CMK (cell line): ENCODE results near the gene MICALL2.

Experiments used
- DNase-seq: peaks from one replicate; pipeline ENCODE4 v3.0.0-alpha.2; 2010; ENCODE audit warnings: low read depth

Gene MICALL2

GRCh38 chr7:1468203-1468602 is 8.9 kb upstream of the MICALL2 start:
- DNase-seq: no peak

DNA sequence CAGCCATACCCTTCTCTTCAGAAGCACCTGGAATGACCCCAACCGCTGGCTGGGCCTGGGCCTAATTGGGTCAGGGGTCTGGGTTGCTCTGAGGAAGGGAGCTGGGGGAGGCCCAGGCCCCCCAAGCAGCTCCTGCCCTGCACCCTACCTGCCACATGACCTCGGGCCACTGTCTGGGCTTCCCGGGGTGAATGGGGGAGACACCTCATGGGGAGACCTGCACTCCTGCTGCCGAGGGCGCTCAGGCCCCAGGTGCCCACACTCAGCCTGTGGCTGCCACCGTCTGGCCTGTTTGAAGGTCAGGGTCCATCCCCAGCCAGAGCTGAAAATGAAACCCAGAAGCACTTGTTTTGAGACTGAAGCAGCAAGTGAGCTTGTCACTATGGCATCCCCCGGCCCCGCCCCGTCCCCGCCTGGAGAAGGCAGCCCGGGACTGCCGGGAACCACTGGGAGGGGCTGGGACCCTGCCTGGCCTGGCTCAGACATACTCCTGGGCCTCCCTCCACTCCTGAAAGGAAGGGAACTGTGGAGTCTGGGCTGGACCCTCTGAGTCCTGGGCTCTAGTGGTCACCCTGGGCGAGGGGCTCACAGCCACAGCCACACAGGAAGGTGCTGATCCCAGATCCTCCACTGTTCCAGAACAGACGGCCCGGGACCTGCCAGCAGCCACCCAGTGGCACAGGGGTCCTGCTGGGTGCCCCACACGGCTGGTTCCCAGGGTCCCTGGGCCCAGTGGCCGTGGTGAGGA is 7.4 kb upstream of the MICALL2 start:
- no peak for DNase-seq

GRCh38 chr7:1464694-1465093 is 5.4 kb upstream of the MICALL2 start:
- no peak for DNase-seq

- no peak for DNase-seq
These were observed 4.5 kb upstream of the MICALL2 start for GRCh38 chr7:1463676-1464223.

- DNase-seq: no peak
These were observed 2.5 kb upstream of the MICALL2 start for GRCh38 chr7:1461646-1462375.

DNA sequence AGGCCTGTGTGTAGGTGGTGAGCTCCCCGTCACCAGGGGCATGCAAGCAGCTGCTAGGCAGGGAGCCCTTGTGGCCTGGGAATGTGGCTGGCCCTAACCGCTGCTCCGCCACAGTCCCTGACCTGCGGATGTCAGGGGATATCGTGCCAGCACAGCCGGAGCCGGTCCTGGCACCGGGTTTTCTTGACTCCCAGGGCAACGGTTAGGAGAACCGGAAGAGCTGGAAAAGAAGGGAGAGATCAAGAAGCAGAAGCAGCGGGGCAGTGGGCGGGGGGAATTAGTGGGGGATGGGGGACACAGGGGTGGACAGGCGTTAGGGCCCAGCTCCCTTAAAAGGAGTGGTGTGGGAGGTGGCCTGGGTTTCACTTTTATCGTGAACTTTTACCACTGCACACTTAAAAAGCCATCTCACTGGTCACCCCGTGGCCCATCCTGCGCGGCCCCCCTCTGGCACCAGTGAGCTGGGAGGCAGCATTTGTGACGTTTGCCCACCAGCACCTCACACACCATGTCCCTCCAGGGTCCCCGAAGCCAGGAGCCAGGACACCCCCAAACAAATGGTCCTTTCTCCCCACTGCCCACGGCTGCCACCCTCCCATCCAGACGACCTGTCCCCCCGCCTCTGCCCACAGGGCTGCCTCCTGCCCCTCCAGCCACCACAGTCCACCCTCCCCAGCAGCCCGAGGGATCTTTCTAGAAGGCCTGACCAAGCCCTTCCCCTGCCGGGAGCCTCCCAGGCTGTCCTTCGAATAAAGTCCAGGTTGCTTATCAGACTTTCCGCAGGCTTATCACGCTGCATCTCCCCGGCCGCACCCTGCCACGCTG is 1.8 kb upstream of the MICALL2 start:
- peak; percentile 97 for DNase-seq

DNA sequence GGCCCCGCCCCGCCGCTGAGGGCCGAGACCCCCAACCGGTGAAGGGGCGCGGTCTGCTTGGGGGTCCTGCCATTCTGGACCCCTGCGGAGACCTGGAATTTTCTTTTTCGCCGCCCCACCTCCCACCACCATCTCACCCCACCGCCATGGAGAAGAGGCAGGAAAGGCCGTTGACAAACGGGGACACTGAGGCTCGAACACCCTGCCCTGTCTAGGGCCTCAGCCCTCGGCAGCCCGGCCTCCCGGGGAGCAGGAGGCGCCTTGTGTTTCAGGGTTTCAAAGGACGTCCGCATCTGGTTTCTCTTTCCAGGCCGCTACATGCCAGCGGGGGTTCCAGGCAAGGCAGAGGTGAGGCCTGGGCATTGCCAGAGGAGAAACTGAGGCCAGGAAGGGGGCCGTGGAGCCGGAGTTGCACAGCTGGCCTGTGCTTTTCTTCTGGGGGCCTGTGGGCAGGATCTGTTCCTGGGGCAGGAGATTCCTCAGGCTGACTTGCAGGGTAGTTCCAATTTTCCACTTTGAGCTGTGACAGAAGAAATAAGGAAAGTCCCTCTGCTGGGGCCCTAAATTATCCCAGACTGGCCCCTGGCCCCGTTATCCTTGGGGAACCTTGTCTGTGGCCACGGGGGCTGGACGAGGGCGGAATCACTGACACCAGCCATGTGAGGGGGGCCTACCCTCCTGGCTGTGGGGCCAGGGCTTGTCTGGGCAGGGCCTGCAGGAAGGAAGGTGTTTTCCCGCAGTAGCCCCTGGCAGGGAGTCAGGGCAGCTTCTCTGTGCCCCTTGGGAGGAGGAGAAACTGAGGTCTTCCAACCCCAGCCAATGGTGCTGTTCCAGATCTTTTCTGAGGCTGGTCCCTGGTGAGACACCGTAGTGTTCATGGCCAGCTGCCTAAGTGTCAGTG is 900 bp upstream of the MICALL2 start:
- DNase-seq: no peak

- peak; percentile 92 for DNase-seq
These were observed 232 bp upstream of the MICALL2 start for GRCh38 chr7:1459512-1459892.

DNA sequence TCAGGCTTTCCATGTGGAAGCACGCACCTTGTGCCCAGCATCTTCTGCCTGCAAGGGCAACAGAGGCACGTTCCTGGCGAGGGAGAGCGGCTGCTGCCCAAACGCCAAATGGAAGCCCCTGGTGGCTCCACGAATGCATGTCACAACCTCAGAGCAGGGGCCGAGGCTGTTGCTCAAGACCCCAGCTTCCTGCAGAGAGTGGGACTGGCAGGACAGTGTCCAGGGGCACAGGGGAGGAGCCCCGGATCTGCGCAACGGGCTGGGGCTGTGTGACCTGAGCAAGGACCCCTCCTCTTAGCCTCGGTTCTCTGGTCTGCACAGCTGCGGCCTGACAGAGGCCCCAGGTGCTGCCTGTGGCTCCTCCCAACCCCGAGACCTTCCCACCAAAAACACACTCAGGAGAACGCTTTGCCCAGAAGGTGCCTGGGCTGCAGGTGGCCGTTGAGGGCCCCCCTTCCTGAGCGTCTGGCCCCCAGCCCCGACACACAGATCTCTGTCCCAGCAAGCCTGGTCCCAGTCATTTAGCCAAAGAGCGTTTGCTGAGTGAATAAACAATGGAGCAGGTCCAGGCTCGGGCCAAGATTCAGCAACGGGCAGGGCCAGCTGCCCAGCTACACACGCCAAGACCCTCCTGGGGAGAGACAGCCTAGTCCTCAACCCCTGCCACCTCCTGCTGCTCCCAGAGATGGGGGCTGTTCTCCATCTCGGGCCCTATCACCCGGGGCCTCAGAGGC is 1.2 kb downstream of the MICALL2 start:
- no peak for DNase-seq

DNA sequence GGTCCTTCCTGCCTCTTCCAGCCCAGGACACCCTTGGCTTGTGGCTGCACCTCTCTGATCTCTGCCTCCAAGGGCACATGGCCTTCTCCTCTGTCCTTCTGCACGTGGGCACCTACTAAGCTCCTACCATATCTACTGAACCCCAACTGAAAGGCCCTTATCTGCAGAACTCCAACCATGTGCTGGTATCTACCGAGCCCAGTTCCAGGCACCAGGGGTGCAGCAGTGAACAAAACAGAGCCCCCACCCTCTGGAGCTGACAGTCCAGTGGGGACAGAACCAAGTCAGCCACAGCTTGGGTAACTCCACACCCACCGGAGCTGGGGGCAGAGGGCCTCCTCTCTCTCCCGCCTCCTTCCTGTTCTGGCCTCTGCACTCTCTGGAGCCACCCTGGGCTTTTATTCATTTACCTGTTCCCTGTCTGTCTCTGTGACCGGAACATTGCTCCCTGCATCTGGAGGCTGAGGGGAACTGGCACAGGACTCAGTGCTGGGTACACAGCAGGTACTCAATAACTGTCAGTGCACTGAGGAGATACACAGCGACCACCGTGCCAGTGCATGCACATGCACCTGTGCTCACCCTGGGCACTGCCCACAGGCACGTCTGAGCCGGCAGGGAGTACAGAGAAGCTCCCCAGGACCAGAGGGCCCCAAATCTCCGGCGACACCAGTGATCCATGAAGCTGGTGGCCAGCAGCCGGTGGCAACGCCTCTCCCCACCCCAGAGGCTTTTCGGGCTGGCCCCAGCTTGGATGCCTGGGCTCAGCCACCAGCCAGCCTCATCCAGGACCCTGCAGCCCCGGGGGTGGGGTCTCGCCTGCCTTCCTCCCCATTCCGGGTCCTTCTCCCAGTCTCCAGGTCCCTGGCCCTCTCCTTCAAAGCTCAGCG is 2.0 kb downstream of the MICALL2 start:
- no peak for DNase-seq

DNA sequence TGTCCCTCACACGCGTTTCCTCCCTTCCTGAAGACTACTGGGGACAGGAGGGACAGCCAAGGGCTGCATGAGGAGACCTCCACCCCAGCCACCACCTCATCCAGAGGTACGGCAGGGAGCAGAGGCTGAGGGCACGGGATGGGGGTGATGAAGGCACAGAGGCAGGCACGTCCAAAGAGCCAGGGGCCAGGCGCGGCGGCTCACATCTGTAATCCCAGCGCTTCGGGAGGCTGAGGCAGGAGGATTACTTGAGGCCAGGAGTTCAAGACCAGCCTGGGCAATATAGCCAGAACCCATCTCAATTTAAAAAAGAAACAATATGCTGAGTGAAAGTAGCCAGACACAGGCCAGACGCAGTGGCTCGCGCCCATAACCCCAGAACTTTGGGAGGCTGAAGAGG is 3.3 kb downstream of the MICALL2 start:
- DNase-seq: no peak

GRCh38 chr7:1455241-1455939 is 3.9 kb downstream of the MICALL2 start:
- DNase-seq: no peak

DNA sequence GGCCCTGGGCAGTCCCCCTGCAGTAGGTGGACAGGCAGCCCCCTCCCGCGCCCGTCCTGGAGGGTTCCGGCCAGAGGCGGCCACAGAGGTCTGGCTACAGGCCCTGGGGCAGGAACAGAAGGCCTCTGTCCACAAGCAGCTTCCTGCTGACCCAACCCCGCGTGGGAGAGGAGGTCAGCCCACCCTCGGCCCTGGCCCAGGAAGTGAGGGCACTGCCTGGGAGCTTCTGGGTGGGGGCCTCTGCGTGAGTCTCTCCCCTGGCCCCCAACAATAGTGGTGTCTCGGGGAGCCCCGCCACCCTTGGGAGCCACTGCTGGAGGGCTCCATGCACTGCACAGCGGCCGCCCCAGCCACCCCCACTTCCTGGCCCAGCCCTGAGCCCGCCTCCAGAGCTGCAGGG is 4.7 kb downstream of the MICALL2 start:
- no peak for DNase-seq

DNA sequence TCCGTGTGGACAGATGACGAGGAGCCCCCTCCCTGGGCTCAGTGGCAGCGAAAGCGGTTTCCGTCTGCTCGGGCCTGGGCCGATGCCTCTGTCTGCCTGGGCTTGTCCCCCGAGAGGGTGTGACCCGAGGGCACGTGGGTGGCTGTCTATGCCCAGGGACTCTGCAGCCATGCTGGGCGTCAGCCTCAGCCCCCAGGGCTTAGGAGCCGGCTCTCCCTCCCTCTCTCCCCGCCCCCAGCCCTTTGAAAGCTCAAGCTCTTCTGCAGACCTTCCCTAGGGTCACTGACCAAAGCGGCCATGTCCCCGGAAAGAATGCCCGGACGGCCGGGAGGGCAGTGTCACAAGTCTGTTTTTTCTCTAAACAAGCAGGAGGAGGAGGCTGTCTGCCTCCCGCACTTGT is 7.1 kb downstream of the MICALL2 start:
- no peak for DNase-seq

- no peak for DNase-seq
These were observed 8.3 kb downstream of the MICALL2 start for GRCh38 chr7:1450987-1451386.

DNA sequence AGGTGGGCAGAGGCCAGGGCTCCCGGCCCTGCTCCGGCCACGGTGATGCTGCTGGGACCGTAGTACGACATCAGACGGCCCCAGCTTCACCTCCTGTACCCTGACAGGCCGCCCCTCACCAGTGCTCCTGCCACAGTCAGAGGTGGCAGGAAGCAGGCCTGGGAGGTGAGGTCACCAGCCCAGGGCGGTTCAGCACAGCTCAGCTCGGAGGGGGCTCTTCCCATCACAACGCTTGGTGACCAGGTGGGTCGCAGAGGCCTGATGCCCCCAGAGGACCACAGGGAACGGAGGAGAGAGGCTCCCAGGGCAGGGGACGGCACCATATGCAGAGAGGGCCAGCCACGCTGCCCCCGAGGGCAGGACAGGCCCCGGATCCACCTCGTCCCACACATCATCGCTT is 8.8 kb downstream of the MICALL2 start:
- DNase-seq: no peak

DNA sequence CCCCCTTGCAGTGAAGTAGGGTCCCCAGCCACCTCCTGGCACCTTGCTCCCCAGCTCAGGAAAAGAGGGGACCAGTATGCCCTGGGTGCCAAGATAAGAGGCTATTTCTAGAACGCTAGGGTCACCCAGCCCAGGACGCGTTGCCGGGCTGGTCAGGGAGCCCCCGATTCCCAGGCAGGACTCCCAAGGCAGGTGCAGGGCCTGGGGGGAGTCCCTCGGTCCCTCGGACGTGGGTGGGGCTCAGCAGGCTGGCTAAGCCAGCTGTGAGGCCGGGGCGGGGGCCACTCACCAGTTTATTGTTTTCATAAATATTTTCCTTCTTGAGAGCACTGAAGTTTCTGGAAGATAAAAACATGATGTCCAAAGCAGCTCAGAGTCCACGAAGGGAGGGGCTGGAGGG is 9.3 kb downstream of the MICALL2 start:
- no peak for DNase-seq

DNA sequence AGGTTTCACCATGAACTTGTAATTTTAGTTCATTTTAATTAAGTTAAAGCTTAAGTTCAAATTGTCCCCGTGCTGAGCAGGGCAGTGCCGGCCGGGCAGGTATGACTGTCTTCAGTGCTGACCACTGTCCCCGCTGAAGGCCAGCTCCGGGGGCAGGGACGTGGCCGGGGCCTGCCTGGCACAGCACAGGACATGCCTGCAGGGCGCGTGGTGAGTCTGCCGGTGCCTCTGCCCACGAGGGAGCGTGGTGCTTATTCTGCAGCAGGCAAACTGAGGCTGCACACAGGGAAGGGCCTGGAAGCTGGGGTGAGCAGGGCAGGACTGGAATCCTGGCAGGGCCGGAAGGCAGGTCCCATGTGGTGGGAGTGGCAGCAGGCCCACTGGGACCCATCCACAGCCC is 9.8 kb downstream of the MICALL2 start:
- no peak for DNase-seq

- no peak for DNase-seq
These were observed 10.3 kb downstream of the MICALL2 start for GRCh38 chr7:1448958-1449357.
